CD4-positive, alpha-beta T cell treated with Interleukin-12 subunit alpha and Interleukin-12 subunit beta, for 1 hour (primary cell): ENCODE results near the gene ENAH.

ENCODE experiments used
- DNase-seq: peaks from one replicate; pipeline ENCODE4 v3.0.0-alpha.2; 2020

Gene ENAH

GRCh38 chr1:225449261-225449660, 203.7 kb downstream of the ENAH start:
- DNase-seq, result no peak

GRCh38 chr1:225448146-225448805, 204.6 kb downstream of the ENAH start:
- no peak for DNase-seq

GRCh38 chr1:225447650-225448089, 205.3 kb downstream of the ENAH start:
- DNase-seq, result no peak

GRCh38 chr1:225446981-225447615, 205.8 kb downstream of the ENAH start:
- no peak for DNase-seq

GRCh38 chr1:225446595-225446960, 206.3 kb downstream of the ENAH start:
- DNase-seq, result no peak

- DNase-seq, result no peak
These were observed 207.0 kb downstream of the ENAH start for GRCh38 chr1:225445639-225446594.

- DNase-seq, result no peak
These were observed 210.8 kb downstream of the ENAH start for GRCh38 chr1:225442123-225442505.

GRCh38 chr1:225441314-225442122, 211.4 kb downstream of the ENAH start:
- DNase-seq, result no peak

- no peak for DNase-seq
These were observed 212.3 kb downstream of the ENAH start for GRCh38 chr1:225440380-225441221.

GRCh38 chr1:225437710-225438437, 215.0 kb downstream of the ENAH start:
- no peak for DNase-seq
